Measurements from ENCODE around the gene SMPD3.

GRCh38 chr16:68406458-68407152, 41.7 kb downstream of the SMPD3 start:
- no peak for TF ChIP-seq CTCF (IDR thresholded peaks at IDR 0.05 in 4 of 5, conservative IDR thresholded peaks at IDR 0.05 in 1 of 5)
- no peak for TF ChIP-seq POLR2A (IDR thresholded peaks at IDR 0.05)

All from gastrocnemius medialis (tissue), 4 donors.